Epidermal melanocyte (primary cell): ENCODE measurements around the gene ASTN2.
"Not testable (repeated sequence)": the region's sequence is repeated elsewhere in the genome, so short reads cannot be mapped to it uniquely, and the experiment has no call there.

Source experiments
- DNase-seq: peaks from one replicate; pipeline ENCODE4 v3.0.0; 2011; ENCODE audit warnings: low spot score; ENCODE audit not compliant: insufficient read length

Gene ASTN2

DNA sequence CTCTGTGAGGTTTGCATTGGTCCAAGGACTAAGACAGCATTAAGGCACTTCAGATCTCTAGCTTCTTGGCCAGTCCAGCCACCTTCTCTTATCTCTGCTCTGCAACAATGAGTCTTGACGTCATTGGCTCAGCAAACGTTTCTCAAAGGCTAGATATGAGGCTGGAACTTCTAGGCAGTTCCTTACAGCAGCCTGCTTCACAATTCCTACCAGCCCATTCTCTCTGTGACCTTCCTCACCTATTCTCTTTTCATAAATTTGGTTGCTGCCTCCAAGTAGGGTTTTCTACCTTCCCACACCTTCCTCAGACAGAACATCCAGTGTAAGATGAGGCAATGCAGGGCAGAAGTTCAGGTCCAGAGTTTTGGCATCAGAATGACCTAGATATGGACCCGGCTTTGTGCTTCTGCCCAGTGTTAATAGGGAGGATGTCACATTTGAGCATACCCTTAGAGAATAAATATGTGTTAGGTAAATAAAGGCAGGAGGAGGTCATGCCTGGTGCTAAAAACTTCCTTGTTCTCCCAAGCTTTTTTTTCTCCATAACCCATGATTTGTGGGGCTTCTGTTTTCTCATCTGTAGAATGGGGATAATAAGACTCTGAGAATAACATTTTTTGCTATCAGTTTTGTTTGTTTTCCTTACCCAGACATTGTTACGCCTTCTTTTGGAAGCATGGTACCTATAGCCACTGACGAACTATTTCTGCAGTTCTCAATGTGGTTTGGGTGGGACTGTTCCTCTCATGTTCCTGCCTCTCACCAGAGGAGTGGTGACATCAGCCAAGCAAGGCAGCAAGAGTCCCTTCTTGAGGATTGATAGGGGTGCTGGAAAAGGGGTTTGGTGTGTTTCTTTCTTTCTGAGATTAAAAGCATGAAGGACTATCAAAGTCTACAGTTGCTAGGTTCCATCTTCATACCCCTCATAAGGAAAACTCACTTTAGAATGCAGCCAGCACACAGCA is 948.3 kb downstream of the ASTN2 start:
- DNase-seq: no peak

DNA sequence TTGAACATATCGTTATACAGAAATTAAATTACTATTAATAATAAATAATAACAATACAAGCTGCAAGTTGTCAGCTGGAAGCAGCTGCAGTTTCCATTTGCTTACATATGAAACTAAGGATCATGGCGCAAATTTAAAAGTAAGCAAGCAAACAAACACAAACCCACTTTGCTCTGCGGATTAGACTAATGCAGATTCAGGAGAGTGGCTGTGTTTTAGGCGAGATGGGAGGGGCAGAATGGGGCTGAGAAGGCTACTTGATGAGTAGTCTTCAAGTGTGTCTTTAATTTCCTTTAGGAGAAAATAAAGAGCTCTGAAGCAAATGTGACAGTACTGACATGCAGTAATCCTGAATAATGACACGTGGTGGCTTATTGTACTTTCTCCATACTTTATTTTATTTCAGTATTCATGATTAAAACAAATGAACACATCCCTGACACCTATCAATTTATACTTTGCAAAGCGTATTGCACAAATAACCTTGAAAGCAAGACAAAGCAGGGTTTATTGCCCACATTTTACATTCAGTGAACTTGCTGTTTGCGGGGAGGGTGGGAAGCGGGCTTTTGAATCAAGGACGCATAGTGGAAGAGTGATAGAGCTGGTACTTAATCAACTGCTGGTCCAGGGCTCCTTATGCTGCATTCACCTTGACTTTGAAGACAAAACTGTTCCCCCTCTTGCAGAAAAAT is 949.1 kb downstream of the ASTN2 start:
- no peak for DNase-seq

- DNase-seq: no peak
These were observed 949.8 kb downstream of the ASTN2 start for GRCh38 chr9:116464987-116465571.

DNA sequence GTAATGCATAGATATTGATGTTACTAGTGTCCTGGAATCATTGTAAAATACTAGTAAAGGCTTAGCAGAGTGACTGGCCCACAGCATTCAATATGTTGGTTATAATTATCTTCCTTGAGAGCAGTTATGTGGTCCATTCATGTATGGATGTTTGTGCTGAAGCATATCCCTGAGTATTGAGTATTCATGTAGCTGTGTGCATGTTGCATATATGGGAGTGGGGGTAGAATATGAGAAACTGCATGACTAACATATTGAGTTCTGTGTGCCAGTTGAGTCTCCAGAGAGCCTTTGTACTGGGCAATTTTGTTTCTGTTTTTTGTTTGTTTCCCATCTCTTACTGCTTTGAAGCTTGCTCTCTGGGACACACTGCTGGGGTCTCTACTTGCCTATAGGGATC is 950.4 kb downstream of the ASTN2 start:
- no peak for DNase-seq

GRCh38 chr9:116461632-116462031 is 953.2 kb downstream of the ASTN2 start:
- no peak for DNase-seq

GRCh38 chr9:116460026-116460425 is 954.8 kb downstream of the ASTN2 start:
- DNase-seq: no peak

- no peak for DNase-seq
These were observed 955.3 kb downstream of the ASTN2 start for GRCh38 chr9:116459576-116459975.

DNA sequence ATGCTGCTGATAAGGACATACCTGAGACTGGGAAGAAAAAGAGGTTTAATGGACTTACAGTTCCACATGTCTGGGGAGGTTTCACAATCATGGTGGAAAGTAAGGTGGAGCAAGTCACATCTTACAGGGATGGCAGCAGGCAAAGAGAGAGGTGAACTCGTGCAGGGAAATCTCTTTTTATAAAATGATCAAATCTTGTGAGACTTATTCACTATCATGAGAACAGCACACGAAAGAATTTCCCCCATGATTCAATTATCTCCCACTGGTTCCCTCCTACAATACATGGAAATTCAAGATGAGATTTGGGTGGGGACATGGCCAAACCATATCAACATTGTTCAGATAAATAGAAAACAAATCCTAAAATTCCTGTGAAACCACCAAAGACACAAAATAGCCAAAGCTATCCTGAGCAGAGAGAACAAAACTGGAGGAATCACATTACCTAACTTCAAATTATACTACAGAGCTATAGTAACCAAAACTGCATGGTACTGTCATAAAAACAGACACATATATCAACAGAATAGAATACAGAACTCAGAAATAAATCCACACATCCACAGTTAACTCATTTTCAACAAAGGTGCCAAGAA is 958.3 kb downstream of the ASTN2 start:
- no peak for DNase-seq

DNA sequence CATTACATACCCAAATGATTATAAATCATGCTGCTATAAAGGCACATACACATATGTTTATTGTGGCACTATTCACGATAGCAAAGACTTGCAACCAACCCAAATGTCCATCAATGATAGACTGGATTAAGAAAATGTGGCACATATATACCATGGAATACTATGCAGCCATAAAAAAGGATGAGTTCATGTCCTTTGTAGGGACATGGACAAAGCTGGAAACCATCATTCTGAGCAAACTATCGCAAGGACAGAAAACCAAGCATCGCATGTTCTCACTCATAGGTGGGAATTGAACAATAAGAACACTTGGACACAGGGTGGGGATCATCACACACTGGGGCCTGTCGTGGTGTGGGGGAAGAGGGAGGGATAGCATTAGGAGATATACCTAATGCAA is 960.3 kb downstream of the ASTN2 start:
- DNase-seq: not testable (repeated sequence)

DNA sequence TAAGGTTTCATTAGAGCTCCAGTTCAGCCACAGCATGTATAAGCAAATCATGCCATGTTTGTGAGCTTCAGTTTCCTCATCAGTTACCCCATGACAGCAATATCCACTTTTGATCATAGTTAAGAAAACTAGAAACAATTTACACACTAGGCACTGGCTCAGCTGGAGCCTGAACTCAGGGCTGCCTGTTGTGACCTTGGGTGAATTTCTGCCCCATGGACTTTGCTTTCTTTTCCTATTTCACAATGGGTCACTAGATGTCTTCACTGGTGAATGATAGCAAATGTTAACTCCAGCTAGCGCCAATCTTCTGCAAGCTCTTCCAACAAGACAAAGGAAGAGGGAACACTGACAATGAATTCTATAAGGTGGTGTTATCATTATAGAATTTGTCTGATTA is 961.1 kb downstream of the ASTN2 start:
- no peak for DNase-seq

DNA sequence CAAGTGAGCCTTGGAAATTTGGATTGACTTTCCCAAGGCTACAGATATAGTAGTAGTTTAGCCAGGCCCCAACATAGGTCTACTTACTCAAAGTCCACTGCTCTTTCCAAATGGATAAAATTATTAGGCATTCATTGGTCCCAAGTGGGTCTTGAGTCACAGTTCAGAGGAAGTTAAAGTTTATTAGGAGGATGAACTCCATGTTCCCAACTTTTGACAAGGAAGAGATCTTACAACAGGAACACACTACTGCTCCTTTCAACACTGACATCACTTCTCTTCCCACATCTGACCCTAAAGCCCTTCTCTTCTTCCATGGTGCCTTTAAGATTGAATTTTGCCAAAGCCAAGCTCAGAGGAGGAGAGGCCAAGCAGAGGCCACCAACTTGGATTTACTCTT is 962.2 kb downstream of the ASTN2 start:
- no peak for DNase-seq

GRCh38 chr9:116452227-116452626 is 962.6 kb downstream of the ASTN2 start:
- no peak for DNase-seq

GRCh38 chr9:116451500-116452115 is 963.2 kb downstream of the ASTN2 start:
- DNase-seq: no peak

DNA sequence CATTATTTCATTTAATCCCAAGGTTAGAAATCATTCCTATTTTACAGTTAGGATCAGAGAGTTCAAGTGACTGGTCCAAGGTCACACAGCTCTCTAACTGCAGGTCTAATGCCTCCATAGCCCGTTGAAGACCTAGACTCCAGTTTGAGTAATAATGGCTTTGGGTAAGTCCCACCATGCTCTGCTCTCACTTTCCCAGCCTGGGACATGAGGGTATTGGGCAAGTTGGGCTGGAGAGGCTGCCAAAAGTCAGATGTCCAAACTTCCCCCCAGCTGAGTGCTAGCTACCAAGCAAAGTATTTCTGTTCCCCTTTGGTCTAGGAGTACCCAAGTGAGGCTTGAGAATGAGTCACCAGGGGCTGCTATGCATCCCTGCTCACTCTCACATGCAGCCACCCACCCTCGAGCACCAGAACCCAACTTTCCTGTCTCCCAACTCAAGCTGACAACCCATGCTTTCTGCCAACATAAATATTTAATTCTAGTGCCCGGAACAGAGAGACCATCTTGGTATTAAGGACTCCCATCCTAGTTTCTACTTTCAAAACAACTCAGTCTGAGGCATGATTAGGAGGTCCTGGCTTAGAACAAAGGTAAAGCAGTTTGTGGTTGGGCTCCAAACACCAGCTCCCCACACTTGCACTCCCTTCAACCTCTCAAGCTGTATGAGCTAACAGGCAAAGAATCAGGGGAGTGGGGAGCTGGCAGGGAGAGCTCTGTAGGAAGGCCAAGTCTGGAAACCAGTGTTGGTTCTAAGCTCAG is 964.3 kb downstream of the ASTN2 start:
- no peak for DNase-seq

- DNase-seq: no peak
These were observed 964.9 kb downstream of the ASTN2 start for GRCh38 chr9:116449949-116450348.

- no peak for DNase-seq
These were observed 966.4 kb downstream of the ASTN2 start for GRCh38 chr9:116448431-116448830.

- no peak for DNase-seq
These were observed 966.9 kb downstream of the ASTN2 start for GRCh38 chr9:116447934-116448333.

- no peak for DNase-seq
These were observed 972.3 kb downstream of the ASTN2 start for GRCh38 chr9:116442528-116442927.

DNA sequence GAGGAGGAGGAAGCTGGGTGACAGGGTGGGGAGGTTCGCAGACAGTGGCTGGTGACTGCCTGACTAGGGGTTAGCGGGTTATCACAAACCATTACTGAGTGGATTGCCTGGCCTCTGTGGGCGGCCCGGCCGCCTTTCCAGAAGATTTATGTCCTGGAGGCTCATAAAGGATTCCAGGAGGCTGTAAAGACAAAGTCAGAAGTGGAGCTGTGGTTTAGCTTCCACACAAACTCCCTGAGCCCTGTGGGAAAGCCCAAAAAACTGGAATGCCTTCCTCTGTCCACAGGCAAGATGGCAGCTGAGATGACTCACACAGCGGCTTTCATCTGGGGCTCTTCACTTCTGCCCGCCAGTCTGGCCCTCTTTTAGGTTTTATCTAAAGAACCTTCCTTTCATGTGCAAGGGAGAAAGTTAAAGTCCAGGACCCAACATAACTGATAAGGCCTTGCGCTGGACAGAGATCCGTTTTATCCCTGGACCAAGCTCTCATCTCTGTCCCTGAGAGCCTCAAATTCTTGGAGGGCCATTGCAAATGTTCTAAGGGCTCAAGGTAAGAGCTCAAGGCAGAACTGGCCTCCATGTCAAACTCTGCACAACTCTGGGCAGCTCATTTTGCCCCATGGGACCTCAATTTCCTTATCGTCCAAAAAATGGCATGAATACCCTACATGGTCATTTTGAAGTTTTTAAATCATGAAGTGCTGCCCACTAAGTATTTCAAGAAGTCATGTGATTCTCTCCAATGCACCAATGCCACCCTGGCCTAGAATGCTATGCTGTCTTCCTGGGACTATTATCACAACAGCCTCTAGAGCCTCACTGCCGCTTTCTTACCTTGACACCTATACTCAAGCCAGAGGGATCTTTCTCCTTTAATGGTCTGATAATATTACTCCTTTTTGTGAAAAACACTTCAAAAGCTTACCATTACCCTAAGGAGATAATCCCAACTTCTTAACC is 977.2 kb downstream of the ASTN2 start:
- no peak for DNase-seq
